ENCODE measurements around the gene DNAH6. TPM values are rescaled to one million over a fixed set of nuclear protein-coding genes. Genes with fewer than 3 reads are reported as not detected.

The DNAH6 gene
- total and polyA plus RNA-seq, 2 of the 13 experiments (the other 11 are each of a cell fraction or from before 2014, with no cell fraction given), result 0.01 TPM; not detected in 1

GRCh38 chr2:84729224-84729623, 212.9 kb downstream of the DNAH6 start:
- H3K4me2 ChIP-seq (ENCODE audit: low read depth, low read length), result no peak overlapping the region
- no peak overlapping the region for H2AFZ ChIP-seq (ENCODE audit: low read length)
- H3K27me3 ChIP-seq (ENCODE audit: control insufficient read depth in 1 of 2, insufficient read depth in 2 of 2, low read length in 2 of 2), result no peaks in the 10 kb centered on the region
- H3K27ac ChIP-seq (ENCODE audit: extremely low read length, insufficient read depth, low read length), result no peak overlapping the region
- ATAC-seq (no peak), FAIRE-seq (no peak), DNase-seq (ENCODE audit: low spot score) (no peak)
- CTCF ChIA-PET (ENCODE audit: low intra/inter-chr PET ratio, low total read pairs), result no interaction called here
- POLR2A ChIA-PET, result no interaction called here
- intact Hi-C loops (cut with micrococcal nuclease; ENCODE audit: unreplicated experiment) (no loop called here), in situ Hi-C loops (cut with HindIII; ENCODE audit: extremely low pct_ligation_motif_present, low pct_unique_long_range_greater_than_20kb) (no loop called here)
- no peaks in the 10 kb centered on the region for H3K9me3 ChIP-seq (ENCODE audit: low read length)
- no TSS peak for BruUV-seq (replicated peaks)
- no peak overlapping the region for H3K4me3 ChIP-seq (replicated peaks in 1 of 3; ENCODE audit: insufficient read depth in 1 of 3, low read depth in 2 of 3, low read length in 3 of 3)
- no peaks in the 10 kb centered on the region for H3K4me1 ChIP-seq (ENCODE audit: insufficient read depth, low read length)
- TF ChIP-seq ZNF772 (CRISPR knock-in tag; IDR thresholded peaks at IDR 0.05), result no peak
- no peak for TF ChIP-seq RXRA (CRISPR knock-in tag; IDR thresholded peaks at IDR 0.05)
- no peak for TF ChIP-seq ZNF367 (CRISPR knock-in tag; IDR thresholded peaks at IDR 0.05; ENCODE audit: borderline replicate concordance)
- no peak for TF ChIP-seq NBN (conservative IDR thresholded peaks at IDR 0.05)
- TF ChIP-seq CREBL2 (CRISPR knock-in tag; IDR thresholded peaks at IDR 0.05; ENCODE audit: borderline replicate concordance), result no peak
- TF ChIP-seq NCOA2 (CRISPR knock-in tag; IDR thresholded peaks at IDR 0.05), result no peak
- TF ChIP-seq XBP1 (CRISPR knock-in tag; IDR thresholded peaks at IDR 0.05), result no peak
- TF ChIP-seq MYNN (CRISPR knock-in tag; IDR thresholded peaks at IDR 0.05; ENCODE audit: low read depth), result no peak
- TF ChIP-seq TBL1XR1 (IDR thresholded peaks at IDR 0.05; ENCODE audit: borderline replicate concordance, low read length, partially characterized antibody), result no peak
- TF ChIP-seq NFE2 (CRISPR knock-in tag; IDR thresholded peaks at IDR 0.05), result no peak
- TF ChIP-seq AGO1 (IDR thresholded peaks at IDR 0.05; ENCODE audit: low read depth, low read length, poor library complexity, severe bottlenecking), result no peak
- TF ChIP-seq AGO2 (optimal IDR thresholded peaks at IDR 0.05; ENCODE audit: low read depth, low read length), result no peak
- TF ChIP-seq SP4 (CRISPR knock-in tag; IDR thresholded peaks at IDR 0.05), result no peak
- no peak for TF ChIP-seq PTBP1 (IDR thresholded peaks at IDR 0.05; ENCODE audit: low read depth, low read length, poor library complexity, severe bottlenecking)
- no peak for TF ChIP-seq ZXDC (CRISPR knock-in tag; IDR thresholded peaks at IDR 0.05)
- TF ChIP-seq ZNF616 (CRISPR knock-in tag; IDR thresholded peaks at IDR 0.05; ENCODE audit: low read depth), result no peak
- no peak for TF ChIP-seq SIN3B (IDR thresholded peaks at IDR 0.05; ENCODE audit: low read length)
- no peaks in the 10 kb centered on the region for H4K20me1 ChIP-seq (ENCODE audit: insufficient read depth, low read length)
- H3K9ac ChIP-seq (ENCODE audit: insufficient read depth, low read depth, low read length), result no peak overlapping the region
- H3K79me2 ChIP-seq (ENCODE audit: insufficient read depth, low read length), result no peaks in the 10 kb centered on the region
- WGBS (ENCODE audit: low lambda C conversion rate), result 6% methylated on average over 2 of the region's 2 CpGs
- no peaks in the 10 kb centered on the region for H3K36me3 ChIP-seq (replicated peaks in 1 of 2; ENCODE audit: control insufficient read depth in 1 of 2, insufficient read depth in 2 of 2, low read length in 2 of 2)
